ENCODE data around the gene SLC34A2.
"Not testable (repeated sequence)": the region's sequence is repeated elsewhere in the genome, so short reads cannot be mapped to it uniquely, and the experiment has no call there.

SLC34A2 gene, protein sequence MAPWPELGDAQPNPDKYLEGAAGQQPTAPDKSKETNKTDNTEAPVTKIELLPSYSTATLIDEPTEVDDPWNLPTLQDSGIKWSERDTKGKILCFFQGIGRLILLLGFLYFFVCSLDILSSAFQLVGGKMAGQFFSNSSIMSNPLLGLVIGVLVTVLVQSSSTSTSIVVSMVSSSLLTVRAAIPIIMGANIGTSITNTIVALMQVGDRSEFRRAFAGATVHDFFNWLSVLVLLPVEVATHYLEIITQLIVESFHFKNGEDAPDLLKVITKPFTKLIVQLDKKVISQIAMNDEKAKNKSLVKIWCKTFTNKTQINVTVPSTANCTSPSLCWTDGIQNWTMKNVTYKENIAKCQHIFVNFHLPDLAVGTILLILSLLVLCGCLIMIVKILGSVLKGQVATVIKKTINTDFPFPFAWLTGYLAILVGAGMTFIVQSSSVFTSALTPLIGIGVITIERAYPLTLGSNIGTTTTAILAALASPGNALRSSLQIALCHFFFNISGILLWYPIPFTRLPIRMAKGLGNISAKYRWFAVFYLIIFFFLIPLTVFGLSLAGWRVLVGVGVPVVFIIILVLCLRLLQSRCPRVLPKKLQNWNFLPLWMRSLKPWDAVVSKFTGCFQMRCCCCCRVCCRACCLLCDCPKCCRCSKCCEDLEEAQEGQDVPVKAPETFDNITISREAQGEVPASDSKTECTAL

GRCh38 chr4:25654971-25655963, at the start of gene SLC34A2:
Gene SLC34A2 (plus strand): TSS chr4:25655851. CDS start chr4:25662501, 6,650 bp downstream.
- DNase-seq (ENCODE audit: low spot score) = no peak

- no peak for DNase-seq (ENCODE audit: low spot score)
These were observed 47.0 kb upstream of the SLC34A2 start for GRCh38 chr4:25608644-25609043.

GRCh38 chr4:25609976-25610375, 45.7 kb upstream of the SLC34A2 start:
- no peak for DNase-seq (ENCODE audit: low spot score)

- DNase-seq (ENCODE audit: low spot score) = not testable (repeated sequence)
These were observed 42.0 kb upstream of the SLC34A2 start for GRCh38 chr4:25613613-25614012.

- DNase-seq (ENCODE audit: low spot score) = no peak
These were observed 40.8 kb upstream of the SLC34A2 start for GRCh38 chr4:25614807-25615206.

GRCh38 chr4:25621027-25621930, 34.4 kb upstream of the SLC34A2 start:
- DNase-seq (ENCODE audit: low spot score) = no peak

- no peak for DNase-seq (ENCODE audit: low spot score)
These were observed 31.0 kb upstream of the SLC34A2 start for GRCh38 chr4:25624616-25625015.

DNA sequence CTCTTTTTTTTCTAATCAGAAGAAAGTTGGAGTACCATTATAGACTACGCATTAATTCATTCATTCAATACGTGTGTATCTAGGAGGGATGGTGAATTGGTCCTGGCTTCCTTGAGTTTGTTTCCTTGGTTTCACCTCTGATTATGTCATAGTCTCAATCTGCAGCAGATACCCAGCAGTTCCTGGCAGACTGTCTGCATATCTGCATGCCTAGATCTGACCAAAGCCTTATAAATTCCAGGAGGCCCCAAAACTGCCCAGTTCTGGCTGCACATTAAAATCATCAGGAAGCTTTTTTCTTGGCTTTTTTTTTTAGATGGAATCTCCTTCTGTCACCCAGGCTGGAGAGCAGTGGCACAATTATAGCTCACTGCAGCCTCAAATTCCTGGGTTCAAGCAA, 27.2 kb upstream of the SLC34A2 start:
- DNase-seq (ENCODE audit: low spot score) = no peak

GRCh38 chr4:25632135-25632534, 23.5 kb upstream of the SLC34A2 start:
- DNase-seq (ENCODE audit: low spot score) = no peak

DNA sequence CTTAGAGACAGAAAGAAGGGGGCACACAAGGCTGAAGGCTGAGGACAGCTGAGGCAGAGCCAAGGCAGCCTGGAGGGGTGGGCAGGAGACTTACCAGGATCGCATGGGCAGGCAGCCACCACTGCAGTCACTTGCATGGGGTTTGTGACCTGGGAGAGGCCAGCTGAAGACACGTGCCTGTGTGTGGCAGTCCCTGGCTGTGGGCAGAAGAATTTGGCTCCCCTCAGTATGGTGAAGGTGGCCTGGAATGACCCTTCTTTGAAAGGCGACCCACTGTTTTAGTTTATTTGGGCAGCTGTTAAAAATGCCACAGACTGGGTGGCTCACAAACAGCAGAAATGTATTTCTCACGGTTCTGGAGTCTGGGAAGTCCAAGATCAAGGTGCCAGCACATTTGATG, 22.1 kb upstream of the SLC34A2 start:
- no peak for DNase-seq (ENCODE audit: low spot score)

GRCh38 chr4:25635501-25635900, 20.1 kb upstream of the SLC34A2 start:
- no peak for DNase-seq (ENCODE audit: low spot score)

DNA sequence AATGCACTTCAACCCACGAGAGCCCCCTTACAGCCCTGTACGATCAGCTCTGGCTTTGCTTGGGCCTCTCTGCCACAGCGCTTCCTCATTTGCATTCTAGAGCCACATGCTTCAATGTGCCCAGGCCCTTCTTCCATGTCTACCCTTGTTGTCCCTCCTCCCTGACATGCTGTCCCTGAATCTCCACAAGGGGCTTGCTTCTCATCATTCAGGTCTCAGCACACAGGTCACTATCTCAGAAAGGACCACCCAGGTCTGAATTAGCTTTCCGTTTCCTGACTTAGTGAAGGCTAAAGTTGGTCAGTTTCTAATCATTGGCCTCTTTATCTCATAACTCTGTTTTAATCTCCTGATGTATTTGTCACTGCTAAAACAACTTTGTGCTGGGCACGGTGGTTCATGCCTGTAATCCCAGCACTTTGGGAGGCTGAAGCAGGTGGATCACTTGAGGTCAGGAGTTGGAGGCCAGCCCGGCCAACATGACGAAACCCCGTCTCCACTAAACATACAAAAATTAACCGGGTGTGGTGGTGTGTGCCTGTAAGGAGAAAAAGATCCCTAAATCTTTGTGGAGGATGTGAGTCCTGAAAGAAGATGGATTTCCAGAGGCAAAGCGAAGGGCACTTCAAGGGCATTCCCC, 17.9 kb upstream of the SLC34A2 start:
- no peak for DNase-seq (ENCODE audit: low spot score)

- no peak for DNase-seq (ENCODE audit: low spot score)
These were observed 17.4 kb upstream of the SLC34A2 start for GRCh38 chr4:25638221-25638601.

DNA sequence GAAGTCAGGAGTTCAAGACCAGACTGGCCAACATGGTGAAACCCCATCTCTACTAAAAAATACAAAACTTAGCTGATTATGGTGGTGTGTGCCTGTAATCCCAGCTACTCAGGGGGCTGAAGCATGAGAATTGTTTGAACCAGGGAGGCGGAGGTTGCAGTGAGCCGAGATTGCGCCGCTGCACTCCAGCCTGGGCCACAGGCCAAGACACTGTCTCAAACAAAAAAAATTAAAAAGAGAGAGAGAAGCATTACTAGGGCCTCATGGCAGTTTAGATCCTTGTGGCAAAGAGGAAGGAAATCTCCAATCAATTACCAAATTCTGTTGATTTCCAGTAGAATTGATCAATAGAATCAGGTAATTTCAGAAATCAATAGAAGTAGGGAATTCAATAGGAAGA, 16.8 kb upstream of the SLC34A2 start:
- DNase-seq (ENCODE audit: low spot score) = no peak

DNA sequence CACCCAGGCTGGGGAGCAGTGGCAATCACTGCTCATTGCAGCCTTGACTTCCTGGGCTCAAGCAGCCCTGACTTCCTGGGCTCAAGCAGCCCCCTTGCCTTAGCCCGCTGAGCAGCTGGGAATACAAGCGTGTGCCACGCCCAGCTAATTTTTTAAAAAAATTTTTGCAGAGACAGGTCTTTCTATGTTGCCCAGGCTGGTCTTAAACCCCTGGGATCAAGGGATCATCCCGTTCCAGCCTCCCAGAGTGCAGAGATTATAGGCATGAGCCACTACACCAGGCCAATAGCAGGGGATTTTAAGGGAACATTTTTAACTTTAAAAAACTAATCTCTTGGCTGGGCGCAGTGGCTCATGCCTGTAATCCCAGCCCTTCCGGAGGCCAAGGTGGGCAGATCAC, 5.3 kb upstream of the SLC34A2 start:
- no peak for DNase-seq (ENCODE audit: low spot score)

- no peak for DNase-seq (ENCODE audit: low spot score)
These were observed 4.0 kb upstream of the SLC34A2 start for GRCh38 chr4:25651682-25652081.

- no peak for DNase-seq (ENCODE audit: low spot score)
These were observed 1.4 kb upstream of the SLC34A2 start for GRCh38 chr4:25654031-25654970.

DNA sequence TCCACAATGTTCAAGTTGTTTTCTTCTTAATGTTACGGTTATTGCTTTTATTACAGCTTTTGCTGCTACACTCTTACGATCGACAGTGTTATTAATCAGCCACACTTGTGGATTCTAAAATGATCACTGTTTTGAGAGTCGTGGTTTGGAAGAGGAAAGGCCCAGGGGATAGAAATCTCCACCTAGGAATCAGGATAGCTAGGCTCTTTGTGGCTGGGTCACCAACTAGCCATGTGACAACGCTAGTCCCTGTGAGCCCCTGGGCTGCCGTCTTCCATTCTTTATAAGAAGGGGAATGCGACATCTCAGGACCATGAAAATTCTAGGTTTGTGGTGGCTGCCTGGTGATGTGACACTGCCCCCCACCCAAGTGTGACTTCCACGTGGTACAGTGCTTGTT, 380 bp downstream of the SLC34A2 start:
- no peak for DNase-seq (ENCODE audit: low spot score)

DNA sequence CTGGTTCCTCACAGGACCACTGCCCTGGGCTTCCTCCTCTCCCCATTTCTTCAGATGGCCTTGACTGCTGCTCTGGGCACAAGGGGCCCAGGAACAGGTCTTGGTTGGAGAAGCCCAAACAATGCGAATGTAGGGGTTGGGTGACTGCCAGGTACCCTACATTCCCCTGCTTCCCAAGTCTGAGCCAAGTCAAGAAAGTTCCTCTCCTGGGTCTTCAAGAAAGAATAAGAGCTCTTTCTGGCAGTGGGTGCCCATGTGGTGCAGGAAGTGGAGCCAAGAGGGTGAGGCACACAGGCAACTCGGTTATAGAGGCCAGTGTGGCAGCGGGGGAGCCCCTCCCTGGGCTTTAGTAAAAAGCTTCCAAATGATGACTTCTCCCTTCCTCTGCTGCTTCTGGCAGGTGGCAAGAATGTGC, 2.7 kb downstream of the SLC34A2 start:
- no peak for DNase-seq (ENCODE audit: low spot score)

GRCh38 chr4:25658777-25659176, 3.1 kb downstream of the SLC34A2 start:
- no peak for DNase-seq (ENCODE audit: low spot score)

Measured in CD4-positive, alpha-beta T cell treated with Interleukin-6 at 100 ng/mL for 8 hours (primary cell).